ENCODE data around the gene EXOSC10.
"Not testable (repeated sequence)": the region's sequence is repeated elsewhere in the genome, so short reads cannot be mapped to it uniquely, and the experiment has no call there.

EXOSC10 gene

GRCh38 chr1:11130406-11130805, 30.7 kb upstream of the EXOSC10 start:
- H3K36me3 Mint-ChIP-seq (ENCODE audit: low read depth): peaks cover 29% of the 10 kb centered on the region
- no peak overlapping the region for H3K27ac Mint-ChIP-seq
- no peaks in the 10 kb centered on the region for H3K9me3 Mint-ChIP-seq
- H3K27me3 Mint-ChIP-seq (ENCODE audit: low read depth): no peaks in the 10 kb centered on the region
- no peak overlapping the region for H3K4me3 Mint-ChIP-seq
- no peaks in the 10 kb centered on the region for H3K4me1 Mint-ChIP-seq (ENCODE audit: low read depth)

GRCh38 chr1:11129649-11130390, 30.2 kb upstream of the EXOSC10 start:
- Mint-ChIP-seq H3K36me3 (ENCODE audit: low read depth) (peaks cover 27% of the 10 kb centered on the region), H3K9me3 (no peaks in the 10 kb centered on the region), H3K27me3 (ENCODE audit: low read depth) (no peaks in the 10 kb centered on the region), H3K27ac (no peak overlapping the region), H3K4me3 (no peak overlapping the region), H3K4me1 (ENCODE audit: low read depth) (no peaks in the 10 kb centered on the region)

GRCh38 chr1:11126569-11126968, 26.9 kb upstream of the EXOSC10 start:
- Mint-ChIP-seq H3K4me1 (ENCODE audit: low read depth) (no peaks in the 10 kb centered on the region), H3K27ac (no peak overlapping the region), H3K36me3 (ENCODE audit: low read depth) (peaks cover 25% of the 10 kb centered on the region), H3K4me3 (no peak overlapping the region), H3K27me3 (ENCODE audit: low read depth) (no peaks in the 10 kb centered on the region), H3K9me3 (no peaks in the 10 kb centered on the region)

- no peaks in the 10 kb centered on the region for H3K27me3 Mint-ChIP-seq (ENCODE audit: low read depth)
- no peak overlapping the region for H3K27ac Mint-ChIP-seq
- no peaks in the 10 kb centered on the region for H3K9me3 Mint-ChIP-seq
- no peak overlapping the region for H3K4me3 Mint-ChIP-seq
- no peaks in the 10 kb centered on the region for H3K4me1 Mint-ChIP-seq (ENCODE audit: low read depth)
- H3K36me3 Mint-ChIP-seq (ENCODE audit: low read depth): peaks cover 24% of the 10 kb centered on the region
Measured at GRCh38 chr1:11125931-11126330, 26.3 kb upstream of the EXOSC10 start.

- no peak overlapping the region for H3K4me3 Mint-ChIP-seq
- no peaks in the 10 kb centered on the region for H3K4me1 Mint-ChIP-seq (ENCODE audit: low read depth)
- H3K36me3 Mint-ChIP-seq (ENCODE audit: low read depth): peaks cover 21% of the 10 kb centered on the region
- H3K27ac Mint-ChIP-seq: no peak overlapping the region
- H3K27me3 Mint-ChIP-seq (ENCODE audit: low read depth): no peaks in the 10 kb centered on the region
- no peaks in the 10 kb centered on the region for H3K9me3 Mint-ChIP-seq
Measured at GRCh38 chr1:11124965-11125364, 25.3 kb upstream of the EXOSC10 start.

GRCh38 chr1:11116318-11116717, 16.6 kb upstream of the EXOSC10 start:
- no peak overlapping the region for H3K27ac Mint-ChIP-seq
- H3K36me3 Mint-ChIP-seq (ENCODE audit: low read depth): peaks cover 8% of the 10 kb centered on the region
- H3K9me3 Mint-ChIP-seq: no peaks in the 10 kb centered on the region
- no peaks in the 10 kb centered on the region for H3K27me3 Mint-ChIP-seq (ENCODE audit: low read depth)
- no peaks in the 10 kb centered on the region for H3K4me1 Mint-ChIP-seq (ENCODE audit: low read depth)
- no peak overlapping the region for H3K4me3 Mint-ChIP-seq

- H3K9me3 Mint-ChIP-seq: no peaks in the 10 kb centered on the region
- H3K4me1 Mint-ChIP-seq (ENCODE audit: low read depth): no peaks in the 10 kb centered on the region
- no peaks in the 10 kb centered on the region for H3K27me3 Mint-ChIP-seq (ENCODE audit: low read depth)
- H3K4me3 Mint-ChIP-seq: no peak overlapping the region
- H3K36me3 Mint-ChIP-seq (ENCODE audit: low read depth): peaks cover 8% of the 10 kb centered on the region
- no peak overlapping the region for H3K27ac Mint-ChIP-seq
Measured at GRCh38 chr1:11114966-11115365, 15.3 kb upstream of the EXOSC10 start.

GRCh38 chr1:11109047-11109760, 9.5 kb upstream of the EXOSC10 start:
- Mint-ChIP-seq H3K4me3 (no peak overlapping the region), H3K36me3 (ENCODE audit: low read depth) (peaks cover 31% of the 10 kb centered on the region)

GRCh38 chr1:11107599-11107998, 7.9 kb upstream of the EXOSC10 start:
- H3K36me3 Mint-ChIP-seq (ENCODE audit: low read depth): peaks cover 28% of the 10 kb centered on the region
- no peak overlapping the region for H3K27ac Mint-ChIP-seq

More at GRCh38 chr1:11109047-11109760, 9.5 kb upstream of the EXOSC10 start:
- Mint-ChIP-seq H3K9me3 (no peaks in the 10 kb centered on the region), H3K27me3 (ENCODE audit: low read depth) (no peaks in the 10 kb centered on the region), H3K4me1 (ENCODE audit: low read depth) (no peaks in the 10 kb centered on the region), H3K27ac (no peak overlapping the region)

GRCh38 chr1:11105586-11105985, 5.9 kb upstream of the EXOSC10 start:
- H3K36me3 Mint-ChIP-seq (ENCODE audit: low read depth): peaks cover 25% of the 10 kb centered on the region
- no peaks in the 10 kb centered on the region for H3K9me3 Mint-ChIP-seq
- H3K27me3 Mint-ChIP-seq (ENCODE audit: low read depth): no peaks in the 10 kb centered on the region
- H3K4me1 Mint-ChIP-seq (ENCODE audit: low read depth): peaks cover 3% of the 10 kb centered on the region
- no peak overlapping the region for H3K27ac Mint-ChIP-seq
- no peak overlapping the region for H3K4me3 Mint-ChIP-seq

More at GRCh38 chr1:11107599-11107998, 7.9 kb upstream of the EXOSC10 start:
- no peaks in the 10 kb centered on the region for H3K4me1 Mint-ChIP-seq (ENCODE audit: low read depth)
- no peaks in the 10 kb centered on the region for H3K9me3 Mint-ChIP-seq
- H3K27me3 Mint-ChIP-seq (ENCODE audit: low read depth): no peaks in the 10 kb centered on the region
- H3K4me3 Mint-ChIP-seq: no peak overlapping the region

- no peaks in the 10 kb centered on the region for H3K27me3 Mint-ChIP-seq (ENCODE audit: low read depth)
- H3K27ac Mint-ChIP-seq: peak overlapping the region; percentile 8
- H3K36me3 Mint-ChIP-seq (ENCODE audit: low read depth): peaks cover 4% of the 10 kb centered on the region
- H3K4me1 Mint-ChIP-seq (ENCODE audit: low read depth): peaks cover 16% of the 10 kb centered on the region
- H3K4me3 Mint-ChIP-seq: peak overlapping the region; percentile 69
- H3K9me3 Mint-ChIP-seq: no peaks in the 10 kb centered on the region
Measured at GRCh38 chr1:11101347-11101746, 1.7 kb upstream of the EXOSC10 start.

GRCh38 chr1:11100806-11101205, 1.1 kb upstream of the EXOSC10 start:
- not testable (repeated sequence) for H3K9me3 Mint-ChIP-seq; H3K27ac Mint-ChIP-seq; H3K4me3 Mint-ChIP-seq; H3K27me3 Mint-ChIP-seq (ENCODE audit: low read depth); H3K36me3 Mint-ChIP-seq (ENCODE audit: low read depth)
- H3K4me1 Mint-ChIP-seq (ENCODE audit: low read depth): peaks cover 16% of the 10 kb centered on the region

GRCh38 chr1:11100149-11100493, 452 bp upstream of the EXOSC10 start:
- Mint-ChIP-seq H3K36me3 (ENCODE audit: low read depth) (peaks cover 4% of the 10 kb centered on the region), H3K27me3 (ENCODE audit: low read depth) (no peaks in the 10 kb centered on the region), H3K27ac (peak overlapping the region; percentile 95), H3K4me3 (peak overlapping the region; percentile 97), H3K9me3 (no peaks in the 10 kb centered on the region), H3K4me1 (ENCODE audit: low read depth) (peaks cover 16% of the 10 kb centered on the region)

- Mint-ChIP-seq H3K4me1 (ENCODE audit: low read depth) (peaks cover 16% of the 10 kb centered on the region), H3K36me3 (ENCODE audit: low read depth) (peaks cover 4% of the 10 kb centered on the region), H3K27ac (peak overlapping the region; percentile 91), H3K9me3 (no peaks in the 10 kb centered on the region), H3K27me3 (ENCODE audit: low read depth) (no peaks in the 10 kb centered on the region), H3K4me3 (peak overlapping the region; percentile 97)
Measured at GRCh38 chr1:11098931-11099309, 749 bp downstream of the EXOSC10 start.

GRCh38 chr1:11083784-11084183, 15.9 kb downstream of the EXOSC10 start:
- not testable (repeated sequence) for H3K4me1 Mint-ChIP-seq (ENCODE audit: low read depth); H3K9me3 Mint-ChIP-seq; H3K27ac Mint-ChIP-seq; H3K4me3 Mint-ChIP-seq; H3K27me3 Mint-ChIP-seq (ENCODE audit: low read depth)
- H3K36me3 Mint-ChIP-seq (ENCODE audit: low read depth): peaks cover 47% of the 10 kb centered on the region
